HepG2 (cell line): Measurements from ENCODE around the gene DOK7. TPM values are rescaled to one million over a fixed set of nuclear protein-coding genes. Genes with fewer than 3 reads are reported as not detected.

ENCODE experiments used
- ATAC-seq: fragments of 200-7000 bp; cut with Tn5 transposase; 3 replicates; pipeline ENCODE4 v1.9.1; 2020; ENCODE audit warnings: mild to moderate bottlenecking, moderate library complexity
- BruUV-seq: library from RNA; stranded (reverse); fragments of 400-500 nt; replicated peaks from 2 replicates; lab custom pipeline; 2021; lab: Mats Ljungman, UMichigan
- CTCF ChIA-PET: fragments of 300-600 bp; formaldehyde crosslinking; extraction: SDS; loops from one replicate; lab custom pipeline; 2021; ENCODE audit warnings: low total read pairs, inconsistent platforms, low intra/inter-chr PET ratio; lab: Yijun Ruan, JAX
- POLR2A ChIA-PET: fragments of 350-600 bp; sonication (Branson Sonifier 250); formaldehyde crosslinking; loops from one replicate; lab custom pipeline; 2020; ENCODE audit warnings: antibody characterized with exemption, inconsistent platforms; lab: Yijun Ruan, JAX
- DNase-seq: peaks from one replicate; pipeline ENCODE4 v3.0.0-alpha.2; 2015; ENCODE audit warnings: low spot score
- FAIRE-seq: peaks from 3 replicates; lab custom pipeline; 2011; peaks lifted over from hg19 to GRCh38; lab: Jason Lieb, UNC
- H2AFZ ChIP-seq: one replicate; pipeline ENCODE4 v1.6.1; 2011; ENCODE audit warnings: low read length, inconsistent platforms
- H3K27ac ChIP-seq: fragments of 300-600 bp; 3 replicates; pipeline ENCODE4 v1.8.0; 2011; ENCODE audit warnings: mixed run types, mild to moderate bottlenecking, mixed read lengths, low read length, inconsistent platforms; ENCODE audit not compliant: insufficient read depth; ENCODE audit errors: extremely low read length
- H3K27me3 ChIP-seq, 2 experiments: fragments of 200-600 bp in 1 of 2; 2 replicates in 1 of 2; 3 replicates in 1 of 2; pipeline versions ENCODE4 v1.6.0 to v1.8.0; 2011; ENCODE audit warnings: low read length in 2 of 2, mild to moderate bottlenecking in 2 of 2, moderate library complexity in 2 of 2, inconsistent platforms in 1 of 2; ENCODE audit not compliant: insufficient read depth in 2 of 2, control insufficient read depth in 1 of 2
- H3K36me3 ChIP-seq, 2 experiments: fragments of 200-600 bp in 1 of 2; replicated peaks in 1 of 2; 2 replicates in 1 of 2; 3 replicates in 1 of 2; pipeline versions ENCODE4 v1.5.1 to v1.8.0; 2011; ENCODE audit warnings: low read length in 2 of 2, inconsistent platforms in 1 of 2; ENCODE audit not compliant: insufficient read depth in 2 of 2, control insufficient read depth in 1 of 2
- H3K4me1 ChIP-seq: 2 replicates; pipeline ENCODE4 v1.5.1; 2012; ENCODE audit warnings: low read length, inconsistent platforms; ENCODE audit not compliant: insufficient read depth
- H3K4me2 ChIP-seq: 2 replicates; pipeline ENCODE4 v1.6.0; 2011; ENCODE audit warnings: low read depth, low read length, inconsistent platforms
- H3K4me3 ChIP-seq, 3 experiments: fragments of 200-600 bp in 1 of 3; sonication (generic), shearing (Covaris generic) in 1 of 3; replicated peaks in 1 of 3; 2 replicates each; pipeline ENCODE4 v1.5.1; 2011 to 2016; ENCODE audit warnings: low read length in 3 of 3, inconsistent platforms in 2 of 3, low read depth in 2 of 3, mild to moderate bottlenecking in 2 of 3, control low read depth in 1 of 3, mixed read lengths in 1 of 3; ENCODE audit not compliant: insufficient read depth in 1 of 3
- H3K79me2 ChIP-seq: one replicate; pipeline ENCODE4 v1.6.1; 2011; ENCODE audit warnings: low read length, inconsistent platforms; ENCODE audit not compliant: insufficient read depth
- H3K9ac ChIP-seq: 2 replicates; pipeline ENCODE4 v1.6.0; 2011; ENCODE audit warnings: mild to moderate bottlenecking, low read depth, low read length, inconsistent platforms; ENCODE audit not compliant: insufficient read depth
- H3K9me3 ChIP-seq: 2 replicates; pipeline ENCODE4 v1.5.1; 2012; ENCODE audit warnings: mild to moderate bottlenecking, low read length
- H4K20me1 ChIP-seq: 2 replicates; pipeline ENCODE4 v1.6.0; 2011; ENCODE audit warnings: inconsistent platforms, mild to moderate bottlenecking, low read length, moderate library complexity; ENCODE audit not compliant: insufficient read depth
- CENPBD1 ChIP-seq: sonication (generic); formaldehyde crosslinking; IDR thresholded peaks from 2 replicates; pipeline ENCODE4 v1.8.0; 2022; ENCODE audit warnings: missing genetic modification reagents, low read depth, mild to moderate bottlenecking, borderline replicate concordance
- NFATC3 ChIP-seq: sonication (generic); formaldehyde crosslinking; IDR thresholded peaks from 2 replicates; pipeline ENCODE4 v1.5.1; 2020; ENCODE audit warnings: mild to moderate bottlenecking, missing genetic modification reagents
- PBX3 ChIP-seq: sonication (generic); formaldehyde crosslinking; IDR thresholded peaks from 2 replicates; pipeline ENCODE4 v1.8.1; 2023; ENCODE audit warnings: missing genetic modification reagents, inconsistent platforms, borderline replicate concordance
- RELA ChIP-seq: sonication (generic); formaldehyde crosslinking; IDR thresholded peaks from 2 replicates; pipeline ENCODE4 v1.4.0; 2020; ENCODE audit warnings: missing genetic modification reagents
- REXO4 ChIP-seq: sonication (generic); formaldehyde crosslinking; IDR thresholded peaks from 2 replicates; pipeline ENCODE4 v1.8.0; 2022; ENCODE audit warnings: missing genetic modification reagents, mild to moderate bottlenecking, borderline replicate concordance
- SAP130 ChIP-seq: IDR thresholded peaks from 2 replicates; pipeline ENCODE4 v1.6.1; 2016; ENCODE audit warnings: low read depth
- SRSF4 ChIP-seq: fragments of 200-400 bp; formaldehyde crosslinking; IDR thresholded peaks from one replicate; pipeline ENCODE4 v1.6.1; 2018; ENCODE audit warnings: mild to moderate bottlenecking, low read depth, low read length, moderate library complexity; ENCODE audit not compliant: poor library complexity, severe bottlenecking
- ZBTB25 ChIP-seq: IDR thresholded peaks from 2 replicates; pipeline ENCODE4 v1.6.1; 2018; ENCODE audit warnings: missing genetic modification reagents
- ZGPAT ChIP-seq: IDR thresholded peaks from 2 replicates; pipeline ENCODE4 v1.6.1; 2016; ENCODE audit warnings: mild to moderate bottlenecking
- ZNF232 ChIP-seq: sonication (generic); formaldehyde crosslinking; IDR thresholded peaks from 2 replicates; pipeline ENCODE4 v1.4.0; 2020; ENCODE audit warnings: missing genetic modification reagents, borderline replicate concordance
- ZNF354B ChIP-seq: sonication (generic); formaldehyde crosslinking; IDR thresholded peaks from 2 replicates; pipeline ENCODE4 v1.8.0; 2022; ENCODE audit warnings: mild to moderate bottlenecking, missing genetic modification reagents
- ZNF772 ChIP-seq: sonication (generic); formaldehyde crosslinking; IDR thresholded peaks from 2 replicates; pipeline ENCODE4 v1.5.0; 2020; ENCODE audit warnings: mild to moderate bottlenecking, missing genetic modification reagents
- ZNF784 ChIP-seq: sonication (generic); formaldehyde crosslinking; IDR thresholded peaks from 2 replicates; pipeline ENCODE4 v1.5.1; 2020; ENCODE audit warnings: missing genetic modification reagents, mild to moderate bottlenecking, borderline replicate concordance
- WGBS: methylation state at CpG from one replicate; pipeline ENCODE4 v1.1.6; 2017; ENCODE audit warnings: low lambda C conversion rate; 5-methylcytosine and 5-hydroxymethylcytosine counted together
- in situ Hi-C: cut with HindIII; loops from 2 replicates; pipeline ENCODE4 v1.10.0; 2017; ENCODE audit warnings: low pct_unique_long_range_greater_than_20kb; ENCODE audit not compliant: extremely low pct_ligation_motif_present
- intact Hi-C: fragments of 100-400 bp; cut with micrococcal nuclease; formaldehyde crosslinking; loops from one replicate; pipeline ENCODE4 v1.10.0; 2022; ENCODE audit not compliant: unreplicated experiment
- polyA plus RNA-seq, 8 experiments: library from polyadenylated mRNA; depleted of rRNA in 3 of 8; stranded (reverse) in 7 of 8; unstranded in 1 of 8; fragments of >200 nt; fragmentation: Illumina TruSeq in 4 of 8; extraction: Trizol in 4 of 8; gene quantifications; 2 replicates each; pipeline versions ENCODE4 v1.2.1 to v1.2.3, GENCODE V29; 2011 to 2016; ENCODE audit warnings: low read depth in 4 of 8, missing spikeins in 1 of 8, mixed read lengths in 1 of 8; ENCODE audit not compliant: insufficient read depth in 1 of 8
- total RNA-seq, 5 experiments: library from RNA; depleted of rRNA; stranded (reverse); fragments of >200 nt; fragmentation: Illumina TruSeq; extraction: Trizol; gene quantifications; 2 replicates each; pipeline ENCODE4 v1.2.3, GENCODE V29; 2016; ENCODE audit warnings: low read depth in 1 of 5

DOK7 gene
- total and polyA plus RNA-seq, 2 of the 13 experiments (the other 11 are each of a cell fraction or from before 2014, with no cell fraction given) = 0.03 to 0.07 TPM

- WGBS = 100% methylated on average over 2 of the region's 12 CpGs
- ATAC-seq = no peak
- no peak for FAIRE-seq
- ChIA-PET POLR2A (no interaction called here), CTCF (no interaction called here)
- Histone ChIP-seq H3K4me1 (no peaks in the 10 kb centered on the region), H3K27ac (no peak overlapping the region), H3K27me3 (no peaks in the 10 kb centered on the region), H3K36me3 (peaks cover 5 to 26% of the 10 kb centered on the region in 2 experiments), H2AFZ (no peak overlapping the region), H4K20me1 (no peaks in the 10 kb centered on the region), H3K9me3 (no peaks in the 10 kb centered on the region), H3K4me3 (no peak overlapping the region), H3K9ac (no peak overlapping the region), H3K4me2 (no peak overlapping the region), H3K79me2 (no peaks in the 10 kb centered on the region)
- no peak for DNase-seq
- intact Hi-C loops (no loop called here), in situ Hi-C loops (no loop called here)
- TF ChIP-seq ZGPAT (CRISPR knock-in tag) (no peak), CENPBD1 (CRISPR knock-in tag) (no peak), ZBTB25 (no peak), SRSF4 (no peak), ZNF354B (CRISPR knock-in tag) (no peak), RELA (no peak), REXO4 (CRISPR knock-in tag) (no peak), SAP130 (CRISPR knock-in tag) (no peak), ZNF232 (no peak), ZNF784 (CRISPR knock-in tag) (no peak), NFATC3 (CRISPR knock-in tag) (no peak), PBX3 (CRISPR knock-in tag) (no peak), ZNF772 (CRISPR knock-in tag) (no peak)
- BruUV-seq = no TSS peak
Observed at GRCh38 chr4:3429651-3430050, 33.5 kb upstream of the DOK7 start.
